GM12878 (cell line): ENCODE measurements around the gene B9D1.

Source experiments
- ATF3 ChIP-seq: IDR thresholded peaks from 2 replicates; pipeline ENCODE4 v1.6.1; 2011; ENCODE audit warnings: low read depth, mild to moderate bottlenecking, low read length, moderate library complexity, borderline replicate concordance; ENCODE audit errors: extremely low read depth
- ATF7 ChIP-seq: fragments of 450-650 bp; IDR thresholded peaks from 2 replicates; pipeline ENCODE4 v1.6.1; 2016; ENCODE audit warnings: low read depth, mild to moderate bottlenecking
- CTCF ChIP-seq, 3 experiments: IDR thresholded peaks in 2 of 3; conservative IDR thresholded peaks in 1 of 3; 2 replicates each; pipeline ENCODE4 v1.5.1; 2011; ENCODE audit warnings: low read depth in 3 of 3, low read length in 3 of 3, mild to moderate bottlenecking in 3 of 3, control low read depth in 2 of 3, moderate library complexity in 2 of 3, inconsistent platforms in 1 of 3, mixed read lengths in 1 of 3; ENCODE audit not compliant: control insufficient read depth in 2 of 3, insufficient read depth in 1 of 3; ENCODE audit errors: extremely low read depth in 1 of 3
- EP300 ChIP-seq, 2 experiments: fragments of 150-350 bp in 1 of 2; IDR thresholded peaks; 2 replicates each; pipeline ENCODE4 v1.6.1; 2011 to 2012; ENCODE audit warnings: low read depth in 2 of 2, low read length in 2 of 2, borderline replicate concordance in 1 of 2, improper control_type of control experiment in 1 of 2, inconsistent platforms in 1 of 2; ENCODE audit not compliant: control insufficient read depth in 1 of 2
- EZH2 ChIP-seq: IDR thresholded peaks from 2 replicates; pipeline ENCODE4 v1.6.1; 2012; ENCODE audit warnings: low read depth, mild to moderate bottlenecking, control low read depth, inconsistent platforms, low read length, borderline replicate concordance; ENCODE audit not compliant: control insufficient read depth
- HCFC1 ChIP-seq: fragments of 150-350 bp; IDR thresholded peaks from 2 replicates; pipeline ENCODE4 v1.6.1; 2014; ENCODE audit warnings: low read length
- POLR2A ChIP-seq: IDR thresholded peaks from 2 replicates; pipeline ENCODE4 v1.6.1; 2011; ENCODE audit warnings: low read depth, mild to moderate bottlenecking, low read length
- REST ChIP-seq: IDR thresholded peaks from 2 replicates; pipeline ENCODE4 v1.6.1; 2012; ENCODE audit warnings: mild to moderate bottlenecking, low read depth, low read length
- SIN3A ChIP-seq: IDR thresholded peaks from 2 replicates; pipeline ENCODE4 v1.6.1; 2012; ENCODE audit warnings: low read depth, low read length, improper control_type of control experiment
- SMC3 ChIP-seq: IDR thresholded peaks from 2 replicates; pipeline ENCODE4 v1.6.1; 2011; ENCODE audit warnings: low read length, improper control_type of control experiment, borderline replicate concordance
- SRF ChIP-seq, 2 experiments: IDR thresholded peaks; 2 replicates each; pipeline ENCODE4 v1.6.1; 2011; ENCODE audit warnings: low read depth in 2 of 2, low read length in 2 of 2, mild to moderate bottlenecking in 1 of 2, moderate library complexity in 1 of 2

GRCh38 chr17:19346351-19347255, 15.9 kb downstream of the B9D1 start:
- TF ChIP-seq POLR2A (no peak), HCFC1 (no peak), EZH2 (no peak), SMC3 (no peak), EP300 (IDR thresholded peaks at IDR 0.05; ENCODE audit: borderline replicate concordance in 1 of 2, control insufficient read depth in 1 of 2, low read depth in 2 of 2, low read length in 2 of 2) (no peak), CTCF (IDR thresholded peaks at IDR 0.05 in 2 of 3, conservative IDR thresholded peaks at IDR 0.05 in 1 of 3; ENCODE audit: control insufficient read depth in 2 of 3, extremely low read depth in 1 of 3, insufficient read depth in 1 of 3, low read depth in 3 of 3, low read length in 3 of 3) (no peak), ATF3 (no peak), SIN3A (no peak), SRF (IDR thresholded peaks at IDR 0.05; ENCODE audit: low read depth in 2 of 2, low read length in 2 of 2) (no peak), ATF7 (no peak), REST (no peak)
